GM12873 (cell line): ENCODE measurements around the gene CYP27A1.

Experiments
- TF ChIP-seq, protein P1 (sequence below): IDR thresholded peaks from 2 replicates; pipeline ENCODE4 v1.5.1; 2012; ENCODE audit warnings: low read depth, mild to moderate bottlenecking, moderate library complexity, low read length, control low read depth; ENCODE audit not compliant: insufficient read depth; ENCODE audit errors: missing control alignments

Gene CYP27A1

DNA sequence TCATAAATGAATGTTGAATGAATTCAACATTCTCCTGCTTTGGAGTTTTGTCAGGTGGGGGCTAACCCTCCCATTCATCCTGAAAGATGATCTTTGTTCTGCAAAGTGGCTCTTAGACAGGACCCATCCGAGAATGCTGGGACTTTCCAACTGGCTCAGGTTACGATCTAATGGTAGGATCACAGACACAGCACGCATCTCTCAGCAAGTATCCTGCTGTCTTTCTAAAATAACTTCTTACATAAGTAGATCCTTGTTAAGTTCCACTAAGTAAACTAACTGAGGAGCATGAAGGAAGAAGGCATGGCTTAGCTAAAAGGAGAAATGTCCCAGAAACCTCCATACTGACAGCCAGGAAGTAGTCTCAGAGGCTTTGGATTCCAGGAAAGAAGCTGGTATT lies 23.7 kb downstream of the CYP27A1 start:
- TF ChIP-seq, protein P1, sequence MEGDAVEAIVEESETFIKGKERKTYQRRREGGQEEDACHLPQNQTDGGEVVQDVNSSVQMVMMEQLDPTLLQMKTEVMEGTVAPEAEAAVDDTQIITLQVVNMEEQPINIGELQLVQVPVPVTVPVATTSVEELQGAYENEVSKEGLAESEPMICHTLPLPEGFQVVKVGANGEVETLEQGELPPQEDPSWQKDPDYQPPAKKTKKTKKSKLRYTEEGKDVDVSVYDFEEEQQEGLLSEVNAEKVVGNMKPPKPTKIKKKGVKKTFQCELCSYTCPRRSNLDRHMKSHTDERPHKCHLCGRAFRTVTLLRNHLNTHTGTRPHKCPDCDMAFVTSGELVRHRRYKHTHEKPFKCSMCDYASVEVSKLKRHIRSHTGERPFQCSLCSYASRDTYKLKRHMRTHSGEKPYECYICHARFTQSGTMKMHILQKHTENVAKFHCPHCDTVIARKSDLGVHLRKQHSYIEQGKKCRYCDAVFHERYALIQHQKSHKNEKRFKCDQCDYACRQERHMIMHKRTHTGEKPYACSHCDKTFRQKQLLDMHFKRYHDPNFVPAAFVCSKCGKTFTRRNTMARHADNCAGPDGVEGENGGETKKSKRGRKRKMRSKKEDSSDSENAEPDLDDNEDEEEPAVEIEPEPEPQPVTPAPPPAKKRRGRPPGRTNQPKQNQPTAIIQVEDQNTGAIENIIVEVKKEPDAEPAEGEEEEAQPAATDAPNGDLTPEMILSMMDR: no peak

DNA sequence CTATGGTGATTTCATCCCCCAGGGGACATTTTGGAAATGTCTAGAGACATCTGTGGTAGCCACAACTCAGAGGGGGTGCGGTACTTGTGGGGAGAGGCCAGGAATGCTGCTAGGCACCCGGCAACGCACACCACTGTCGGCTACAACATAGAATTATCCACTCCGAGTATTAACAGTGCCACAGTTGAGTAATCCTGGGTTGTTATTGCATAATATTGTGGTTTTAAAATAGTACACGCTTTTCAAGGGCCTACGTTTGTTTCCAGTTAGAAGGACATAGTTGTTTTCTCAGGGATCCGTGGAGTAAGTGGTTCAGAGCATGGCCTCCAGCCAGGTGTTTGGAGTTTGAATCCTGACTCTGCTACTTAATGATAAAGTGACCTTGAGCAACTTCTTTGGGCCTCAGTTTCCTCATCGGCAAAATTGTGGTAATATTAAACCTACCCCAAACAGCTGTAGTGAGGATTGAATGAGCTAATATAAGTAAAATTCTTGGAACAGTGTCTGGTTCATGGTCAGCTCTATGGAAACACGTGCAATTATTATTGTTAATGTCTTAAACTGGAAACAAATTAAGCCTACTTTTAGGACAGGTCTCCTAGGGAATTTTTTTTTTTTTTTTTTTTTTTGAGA lies 24.5 kb downstream of the CYP27A1 start:
- TF ChIP-seq, protein P1: no peak

DNA sequence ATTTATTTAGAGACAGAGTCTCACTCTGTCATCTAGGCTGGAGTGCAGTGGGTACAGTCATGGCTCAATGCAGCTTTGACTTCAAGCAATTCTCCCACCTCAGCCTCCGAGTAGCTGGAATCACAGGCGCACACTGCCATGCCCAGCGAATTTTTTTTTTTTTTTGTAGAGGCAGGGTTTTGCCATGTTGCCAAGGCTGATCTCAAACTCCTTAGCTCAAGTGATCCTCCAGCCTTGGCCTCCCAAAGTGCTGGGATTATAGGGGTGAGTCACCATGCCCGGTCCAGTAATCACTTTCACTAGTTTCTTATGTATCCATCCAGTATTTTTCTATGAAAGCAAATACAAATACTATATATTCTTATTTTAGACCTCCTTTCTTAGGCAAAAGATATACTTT lies 25.7 kb downstream of the CYP27A1 start:
- TF ChIP-seq, protein P1: no peak

DNA sequence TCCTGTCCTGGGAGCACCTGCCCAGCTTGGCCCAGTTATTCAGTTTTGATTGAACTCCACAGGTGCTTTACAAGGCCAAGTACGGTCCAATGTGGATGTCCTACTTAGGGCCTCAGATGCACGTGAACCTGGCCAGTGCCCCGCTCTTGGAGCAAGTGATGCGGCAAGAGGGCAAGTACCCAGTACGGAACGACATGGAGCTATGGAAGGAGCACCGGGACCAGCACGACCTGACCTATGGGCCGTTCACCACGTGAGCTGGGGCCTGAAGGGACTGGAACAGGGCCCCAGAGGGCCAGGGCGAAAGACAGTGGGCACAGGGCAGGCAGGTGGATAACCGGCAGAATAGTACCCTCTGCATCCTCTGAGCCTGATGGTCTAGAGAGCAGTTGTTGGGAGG lies 27.6 kb downstream of the CYP27A1 start:
- TF ChIP-seq, protein P1: no peak

DNA sequence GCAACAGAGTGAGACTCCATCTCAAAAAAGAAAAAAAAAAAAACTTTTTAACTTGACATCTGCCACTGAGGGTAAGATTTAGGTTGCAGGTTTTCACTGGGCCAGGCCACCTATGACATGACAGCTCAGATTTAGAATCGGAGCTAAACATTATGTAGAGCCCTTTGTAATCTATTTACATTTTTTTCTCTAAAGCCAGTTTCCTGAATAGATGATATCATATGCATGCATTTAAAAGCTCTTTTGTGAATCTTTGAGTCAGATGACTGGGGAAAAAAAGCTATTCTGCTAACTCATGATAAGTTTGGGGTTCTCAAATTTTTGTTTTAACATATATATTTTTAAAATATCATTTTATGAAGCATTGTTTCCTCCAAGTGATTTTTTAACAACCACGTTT lies 28.3 kb downstream of the CYP27A1 start:
- TF ChIP-seq, protein P1: no peak

DNA sequence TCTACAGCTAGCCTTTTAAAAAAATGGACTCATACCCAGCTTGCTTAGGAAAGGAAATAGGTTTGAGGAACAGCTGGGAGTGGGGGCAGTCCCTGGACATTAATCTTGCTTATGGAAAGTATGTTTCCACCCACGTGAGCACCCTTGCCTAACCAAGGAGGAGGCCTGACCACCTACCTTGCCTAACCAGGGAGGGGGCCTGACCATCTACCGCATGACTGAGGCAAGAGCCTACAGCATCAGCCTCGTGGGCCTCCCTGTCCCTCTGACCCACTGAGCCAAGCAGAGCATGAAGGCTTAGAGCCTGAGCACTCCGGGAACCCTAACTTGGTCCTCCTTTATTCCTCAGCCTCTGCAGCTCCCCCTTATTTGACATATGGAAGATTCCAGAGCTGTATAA lies 29.4 kb downstream of the CYP27A1 start:
- TF ChIP-seq, protein P1: no peak

DNA sequence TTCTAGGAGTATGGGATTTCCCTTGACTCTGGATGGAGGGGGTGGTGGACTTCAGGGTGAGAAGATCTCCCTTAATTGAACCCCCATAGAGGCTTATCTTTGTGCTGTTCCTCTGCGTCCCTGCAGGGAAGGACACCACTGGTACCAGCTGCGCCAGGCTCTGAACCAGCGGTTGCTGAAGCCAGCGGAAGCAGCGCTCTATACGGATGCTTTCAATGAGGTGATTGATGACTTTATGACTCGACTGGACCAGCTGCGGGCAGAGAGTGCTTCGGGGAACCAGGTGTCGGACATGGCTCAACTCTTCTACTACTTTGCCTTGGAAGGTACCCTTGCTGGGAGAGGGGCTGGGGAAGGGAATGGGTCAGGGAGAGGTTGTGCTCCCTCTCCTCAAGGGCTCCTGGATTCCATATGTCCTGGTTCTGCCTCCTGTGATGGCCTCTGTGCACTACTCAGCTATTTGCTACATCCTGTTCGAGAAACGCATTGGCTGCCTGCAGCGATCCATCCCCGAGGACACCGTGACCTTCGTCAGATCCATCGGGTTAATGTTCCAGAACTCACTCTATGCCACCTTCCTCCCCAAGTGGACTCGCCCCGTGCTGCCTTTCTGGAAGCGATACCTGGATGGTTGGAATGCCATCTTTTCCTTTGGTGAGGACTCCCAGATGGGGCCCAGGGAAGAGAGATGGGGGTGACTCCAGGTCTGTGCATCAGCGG lies 30.3 kb downstream of the CYP27A1 start:
- TF ChIP-seq, protein P1: no peak
